NCI-H2227 (cell line): ENCODE data around the gene SLC6A7.

Experiments used
- DNase-seq: peaks from one replicate; lab custom pipeline; 2025; ENCODE audit not compliant: unreplicated experiment; lab: John Stamatoyannopoulos, UW

SLC6A7 gene

DNA sequence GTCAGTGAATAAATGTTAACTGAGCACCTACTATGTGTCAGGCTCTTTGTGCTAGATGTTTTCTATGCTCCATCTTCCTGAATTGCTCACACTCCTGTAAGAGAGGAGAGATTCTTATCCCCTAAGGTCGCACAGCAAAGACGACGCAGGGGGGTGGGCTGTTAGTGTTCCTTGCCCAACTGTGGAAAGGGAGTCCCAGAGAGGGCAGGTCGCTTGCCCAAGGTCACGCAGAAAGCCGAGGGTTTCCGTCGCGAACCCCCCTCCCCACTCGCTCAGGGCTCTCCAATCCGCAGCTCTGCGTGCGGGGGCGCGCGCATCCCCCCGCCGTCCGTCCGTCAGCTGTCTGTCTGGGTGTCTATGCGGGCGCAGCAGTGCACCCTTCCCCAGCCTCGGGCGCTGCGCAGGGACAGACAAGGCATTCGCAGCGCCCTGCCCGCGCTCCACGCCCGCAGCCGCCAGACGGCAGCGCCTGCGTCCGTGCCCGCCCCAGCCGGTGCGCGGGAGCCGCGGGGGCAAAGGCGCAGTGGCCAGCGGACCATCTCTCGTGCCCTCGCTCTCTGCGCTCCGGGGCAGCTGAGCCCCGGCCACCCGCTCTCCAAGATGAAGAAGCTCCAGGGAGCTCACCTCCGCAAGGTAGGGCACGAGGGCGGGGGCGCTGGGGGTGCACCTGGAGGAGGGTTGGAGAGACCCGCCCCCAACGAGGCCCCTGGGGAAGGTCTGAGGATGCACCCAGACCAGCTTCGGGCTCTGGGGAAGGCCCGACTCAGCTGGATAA lies at the start of gene SLC6A7:
Gene SLC6A7 (plus strand): TSS at position 335 of the 775 bp plus-strand sequence. CDS start 266 bp downstream, at position 601.
- DNase-seq = peak; percentile 2

DNA sequence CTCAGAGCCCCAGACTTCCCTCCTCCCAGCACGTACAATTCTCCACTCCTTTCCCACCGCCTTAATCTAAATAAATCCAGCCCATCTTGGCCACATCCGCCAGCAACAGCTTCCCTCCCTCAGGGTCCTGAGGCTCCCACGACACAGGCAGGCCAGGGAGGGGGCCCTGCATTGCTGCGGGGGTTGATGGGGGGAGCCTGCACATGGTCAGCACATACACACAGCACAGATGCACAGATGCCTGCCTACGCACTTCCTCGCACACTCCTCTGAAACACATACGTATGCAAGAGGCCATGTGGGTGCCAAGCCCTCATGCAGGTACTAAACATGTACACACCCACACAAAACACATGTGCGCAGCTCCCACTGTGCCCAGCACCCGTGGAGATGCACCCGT lies 49.0 kb upstream of the SLC6A7 start:
- no peak for DNase-seq

DNA sequence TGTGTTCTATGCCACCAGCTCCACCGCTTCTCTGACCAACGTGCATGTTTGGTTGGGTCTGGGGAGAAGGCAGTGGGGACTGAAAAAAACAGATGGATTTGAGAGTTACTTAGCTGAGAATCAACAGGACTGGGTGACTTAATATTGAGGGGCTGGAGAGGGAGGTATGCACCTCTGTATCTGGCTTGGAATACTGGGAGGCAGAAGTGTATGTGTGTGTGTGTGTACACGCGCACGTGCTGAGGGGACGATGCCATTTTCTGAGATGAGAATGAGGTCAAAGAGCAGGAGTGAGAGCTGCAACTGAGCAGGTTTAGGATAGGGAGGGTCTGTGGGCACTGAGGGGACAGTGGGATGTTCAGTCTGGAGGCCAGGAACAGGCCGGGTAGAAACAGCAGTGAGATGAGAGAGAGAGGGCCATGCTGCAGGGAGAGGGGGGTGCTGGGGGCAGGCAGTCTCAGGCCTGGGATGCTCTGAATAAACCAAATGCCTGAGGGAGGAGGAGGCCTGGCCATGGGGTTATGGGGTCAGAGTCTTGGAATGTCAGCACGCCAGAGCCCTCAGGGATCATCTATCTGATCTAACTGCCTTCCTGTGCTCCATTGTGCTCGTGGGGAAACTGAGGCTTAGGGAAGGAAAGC lies 48.2 kb upstream of the SLC6A7 start:
- no peak for DNase-seq

DNA sequence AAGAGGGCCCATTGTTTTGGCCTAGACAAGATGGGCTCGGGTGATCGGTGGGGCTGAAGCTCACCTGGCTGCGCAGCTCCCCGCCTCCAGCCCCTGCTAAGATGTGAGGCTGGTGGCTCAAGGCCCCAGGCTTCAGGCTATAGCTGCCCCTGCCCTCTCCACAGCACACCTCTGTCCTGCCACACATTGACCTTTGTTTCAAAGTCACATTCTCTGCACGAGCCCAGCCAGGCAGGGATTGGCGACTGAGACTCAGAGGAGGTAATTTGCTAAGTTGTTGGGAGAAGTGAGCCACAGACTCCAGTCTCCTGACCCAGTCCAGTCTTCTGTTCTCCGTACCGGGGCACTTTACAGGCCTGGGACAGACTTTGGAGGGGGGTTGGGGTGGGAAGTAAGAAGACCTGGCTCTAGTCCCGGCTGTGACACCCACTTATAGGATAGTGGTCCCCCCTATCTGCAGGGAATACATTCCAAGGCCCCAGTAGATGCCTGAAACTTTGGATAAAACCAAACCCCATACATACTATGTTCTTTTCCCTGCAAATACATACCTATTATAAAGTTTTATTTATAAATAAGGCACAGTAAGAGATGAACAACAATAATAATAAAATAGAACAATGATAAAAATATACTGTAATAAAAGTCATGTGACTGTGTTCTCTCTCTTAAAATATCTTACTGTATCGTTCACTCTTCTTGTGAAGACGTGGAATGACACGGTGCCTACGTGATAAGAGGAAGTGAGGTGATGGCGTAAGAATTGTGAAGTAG lies 47.5 kb upstream of the SLC6A7 start:
- no peak for DNase-seq

DNA sequence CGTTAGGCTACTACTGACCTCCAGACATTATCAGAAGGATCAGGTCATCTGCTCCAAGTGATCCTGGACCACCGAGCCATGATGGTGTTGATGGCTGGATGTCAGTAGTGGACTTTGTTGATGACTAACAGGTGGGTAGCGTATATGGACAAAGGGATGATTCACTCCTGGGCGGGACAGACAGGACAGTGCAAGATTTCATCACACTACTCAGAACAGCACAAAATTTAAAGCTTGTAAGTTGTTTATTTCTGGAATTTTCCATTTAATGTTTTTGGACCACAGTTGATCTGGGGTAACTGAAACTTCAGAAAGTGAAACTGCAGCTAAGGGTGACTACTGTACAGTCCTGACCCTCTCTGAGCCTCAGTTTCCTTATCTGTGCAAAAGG lies 46.9 kb upstream of the SLC6A7 start:
- no peak for DNase-seq

DNA sequence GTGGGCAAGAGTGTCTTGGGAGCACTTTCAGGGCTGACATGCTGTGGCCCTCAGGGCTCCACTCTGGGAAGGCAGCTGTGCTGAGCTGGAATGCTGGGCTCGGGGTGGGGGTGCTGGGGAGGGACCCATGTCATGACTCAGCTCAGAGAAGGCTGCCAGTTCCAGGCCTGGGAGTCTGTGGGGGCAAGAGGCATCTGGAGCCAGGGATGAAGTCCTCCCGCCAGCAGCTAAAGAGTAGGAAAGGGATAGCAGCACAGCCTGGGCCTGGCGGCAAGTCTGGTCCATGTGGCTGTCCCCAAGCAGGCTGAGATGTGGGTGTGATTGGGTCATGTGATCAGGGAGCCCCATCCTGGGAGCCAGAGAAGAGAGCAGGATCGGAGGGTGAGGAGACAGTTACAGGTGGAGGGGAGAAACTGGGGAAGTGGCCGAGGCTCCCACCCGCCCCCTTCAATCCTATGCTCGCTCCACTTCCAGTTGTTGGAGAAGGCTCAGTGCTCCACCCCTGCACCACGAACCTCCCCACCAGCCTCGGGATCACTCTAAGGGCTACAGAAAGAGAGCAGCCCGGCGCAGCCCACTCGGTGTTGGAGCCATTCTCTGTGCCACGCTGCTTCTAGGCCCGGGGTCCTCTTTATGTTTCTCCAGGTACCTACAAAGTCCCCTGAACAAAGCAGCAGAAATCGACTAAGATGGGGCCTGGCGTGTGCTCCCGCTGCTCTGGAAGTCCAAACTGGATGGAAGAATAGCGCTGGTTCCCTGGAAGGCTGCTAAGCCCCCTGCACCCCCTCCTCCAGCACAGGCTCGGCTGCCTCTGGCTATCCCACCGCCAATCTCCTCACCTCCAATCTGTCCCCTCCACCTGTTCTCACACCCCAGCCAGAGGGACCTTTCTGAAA lies 46.3 kb upstream of the SLC6A7 start:
- DNase-seq = no peak

DNA sequence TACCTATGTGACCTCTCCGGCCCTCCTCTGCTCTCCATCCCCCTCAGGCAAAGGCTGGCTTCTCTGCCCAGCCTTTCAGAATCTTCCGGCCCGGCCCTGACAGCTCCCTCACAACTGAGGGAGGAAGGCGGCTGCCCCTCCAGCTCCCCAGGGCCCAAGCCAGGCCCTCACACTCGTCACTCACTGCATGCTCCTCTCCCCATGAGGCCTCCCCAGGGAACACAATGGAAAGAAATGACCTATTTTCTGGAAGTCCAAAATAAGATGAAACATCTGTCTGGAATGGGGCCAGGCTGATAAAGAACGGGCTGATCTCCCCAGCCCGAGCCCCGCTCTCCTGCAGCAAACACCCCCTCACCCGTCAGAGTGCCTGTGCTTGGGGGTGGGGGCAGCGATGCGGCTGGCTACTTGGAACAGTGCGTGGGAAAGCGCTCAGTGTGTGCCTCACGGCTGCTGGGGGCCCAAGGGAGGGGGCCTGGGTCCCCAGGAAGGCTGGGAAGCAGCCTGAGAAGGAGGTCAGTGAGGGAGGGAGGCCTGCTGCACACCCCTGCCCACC lies 45.5 kb upstream of the SLC6A7 start:
- no peak for DNase-seq

DNA sequence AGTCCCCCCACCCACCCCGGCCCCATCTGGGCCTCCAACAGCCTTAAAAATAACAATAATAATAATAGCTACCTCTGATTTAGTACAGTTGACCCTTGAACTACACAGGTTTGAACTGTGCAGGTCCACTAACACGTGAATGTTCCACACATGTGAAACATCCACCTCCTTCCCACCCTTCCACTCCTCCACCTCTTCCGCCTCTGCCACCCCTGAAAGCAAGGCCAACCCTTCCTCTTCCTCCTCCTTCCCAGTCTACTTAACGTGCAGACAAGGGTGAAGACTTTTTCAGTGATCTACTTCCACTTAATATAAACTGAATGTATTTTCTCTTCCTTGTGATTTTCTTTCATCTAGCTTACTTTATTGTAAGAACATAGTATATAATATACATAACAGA lies 45.0 kb upstream of the SLC6A7 start:
- no peak for DNase-seq

DNA sequence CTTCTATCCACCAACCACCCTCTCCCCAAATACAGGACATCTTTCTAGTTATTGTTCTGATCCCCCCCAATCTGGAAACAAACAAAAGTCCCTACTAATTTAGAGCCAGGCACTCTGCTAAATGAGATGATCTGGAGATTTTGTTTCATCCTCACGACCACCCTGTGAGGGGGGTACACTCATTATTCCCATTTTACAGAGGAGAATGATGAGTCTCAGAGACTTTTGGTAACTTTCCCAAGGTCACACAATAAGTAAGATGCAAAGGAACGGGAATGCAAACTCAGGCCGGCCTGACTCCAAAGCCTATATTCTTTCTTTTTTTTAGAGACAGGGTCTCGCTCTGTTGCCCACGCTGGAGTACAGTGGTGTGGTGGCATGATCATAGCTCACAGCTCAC lies 43.6 kb upstream of the SLC6A7 start:
- DNase-seq = no peak

DNA sequence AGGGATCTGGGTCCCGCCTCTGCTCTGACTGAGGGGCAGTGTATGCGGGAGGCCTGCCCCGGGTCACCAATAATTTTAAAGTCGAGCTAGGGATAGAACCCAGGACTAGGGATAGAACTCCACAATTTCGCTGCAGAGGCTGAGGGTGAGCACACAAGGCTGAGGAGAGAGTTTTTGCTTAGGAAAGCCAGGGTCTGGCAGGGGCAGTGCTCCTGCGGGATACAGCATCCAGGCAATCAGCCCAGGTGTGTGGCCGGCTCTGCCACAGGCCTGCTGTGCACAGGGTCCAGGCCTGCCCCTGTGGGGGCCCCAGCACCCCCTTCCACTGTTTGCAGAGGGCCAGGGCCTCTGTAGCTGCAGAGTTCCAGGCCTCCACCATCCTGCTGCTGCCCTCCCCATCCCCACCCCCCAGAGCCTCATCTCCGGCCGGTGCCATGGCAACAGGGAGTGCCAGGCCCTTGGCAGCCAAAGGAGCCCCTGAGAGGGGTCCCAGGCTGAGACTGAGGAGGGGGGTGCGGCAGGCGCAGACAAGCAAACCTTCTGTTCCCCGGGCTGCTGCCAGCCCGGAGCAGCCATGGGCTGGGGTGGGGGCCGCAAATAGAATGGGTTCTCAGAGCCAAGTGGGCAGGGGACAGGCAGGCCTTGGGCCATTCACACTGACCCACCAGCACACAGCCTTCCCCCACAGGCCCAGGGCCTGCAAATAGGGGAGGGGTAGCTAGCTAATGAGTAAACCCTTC lies 42.8 kb upstream of the SLC6A7 start:
- DNase-seq = peak; percentile 21

DNA sequence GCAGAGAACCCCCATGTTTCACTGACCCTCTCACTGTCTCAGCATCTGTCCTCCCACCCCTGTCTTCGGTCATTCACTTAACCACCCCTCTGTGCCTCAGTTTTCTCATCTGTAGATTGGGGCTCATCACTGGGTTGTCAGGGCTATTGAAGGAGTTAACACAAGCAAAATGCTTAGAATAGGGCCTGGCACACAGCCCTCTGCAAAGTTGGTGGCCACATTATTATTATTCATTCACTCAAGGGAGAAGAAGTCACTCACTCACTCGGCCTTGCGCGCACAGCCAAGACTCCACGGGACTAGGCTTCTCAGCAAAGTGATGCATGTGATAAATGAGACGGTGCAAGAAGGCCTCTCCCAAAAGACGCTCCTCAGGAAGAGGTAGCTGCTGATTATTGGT lies 42.2 kb upstream of the SLC6A7 start:
- DNase-seq = no peak

DNA sequence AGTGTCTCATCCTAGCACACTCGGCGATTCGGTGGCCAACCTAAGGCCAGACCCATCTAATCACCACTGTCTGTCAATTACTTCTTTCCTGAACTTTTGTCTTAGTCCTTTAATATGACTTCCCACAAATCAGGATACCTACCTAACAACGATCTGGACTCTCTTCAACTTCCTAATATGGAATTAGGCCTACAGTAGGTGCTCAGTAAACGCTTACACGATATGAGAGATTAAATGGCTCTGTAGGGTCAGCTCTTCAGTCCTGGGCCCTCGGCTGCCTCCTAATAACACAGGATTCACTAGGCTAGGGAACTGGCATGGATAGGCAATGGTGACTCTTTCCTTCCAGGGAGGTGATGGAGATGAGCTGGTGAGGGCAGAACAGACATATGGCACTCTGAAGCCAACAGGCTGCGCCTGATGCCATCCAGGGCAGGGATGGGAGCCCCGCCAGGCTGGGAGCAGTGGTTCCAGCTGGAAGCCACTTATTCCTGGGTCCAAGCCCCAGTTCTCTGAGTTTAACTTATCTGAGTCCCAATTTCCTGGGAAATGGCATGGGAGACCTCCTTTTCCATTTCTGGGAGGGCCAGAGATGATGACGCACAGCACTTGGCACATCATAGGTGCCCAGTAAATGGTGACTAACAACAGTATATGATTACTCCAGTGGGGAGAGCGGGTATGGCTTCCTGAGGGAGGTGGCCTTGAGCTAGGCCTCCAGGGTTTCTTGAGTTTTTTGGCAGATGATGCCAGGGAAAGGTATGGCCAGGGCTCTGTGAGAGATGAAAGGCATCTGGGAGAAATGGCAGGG lies 41.5 kb upstream of the SLC6A7 start:
- no peak for DNase-seq

DNA sequence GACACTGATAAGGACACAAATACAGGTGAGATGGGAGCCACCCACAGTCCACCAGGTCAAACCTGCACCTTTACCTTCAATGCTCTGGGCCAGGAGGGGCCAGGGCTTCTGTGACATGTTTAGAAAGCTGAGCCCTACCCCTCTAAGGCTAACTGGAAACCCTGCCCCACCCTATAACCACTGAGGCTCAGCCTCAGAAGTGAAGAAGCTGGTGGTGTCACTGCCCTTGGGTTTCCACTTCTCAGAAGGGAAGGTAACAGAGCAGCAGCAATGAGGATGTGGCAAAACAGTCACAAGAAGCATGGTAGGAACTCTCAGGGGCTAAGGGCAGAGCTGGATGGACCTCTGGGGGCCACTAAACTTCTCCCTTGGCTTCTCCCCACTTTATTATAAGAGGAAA lies 40.2 kb upstream of the SLC6A7 start:
- no peak for DNase-seq

DNA sequence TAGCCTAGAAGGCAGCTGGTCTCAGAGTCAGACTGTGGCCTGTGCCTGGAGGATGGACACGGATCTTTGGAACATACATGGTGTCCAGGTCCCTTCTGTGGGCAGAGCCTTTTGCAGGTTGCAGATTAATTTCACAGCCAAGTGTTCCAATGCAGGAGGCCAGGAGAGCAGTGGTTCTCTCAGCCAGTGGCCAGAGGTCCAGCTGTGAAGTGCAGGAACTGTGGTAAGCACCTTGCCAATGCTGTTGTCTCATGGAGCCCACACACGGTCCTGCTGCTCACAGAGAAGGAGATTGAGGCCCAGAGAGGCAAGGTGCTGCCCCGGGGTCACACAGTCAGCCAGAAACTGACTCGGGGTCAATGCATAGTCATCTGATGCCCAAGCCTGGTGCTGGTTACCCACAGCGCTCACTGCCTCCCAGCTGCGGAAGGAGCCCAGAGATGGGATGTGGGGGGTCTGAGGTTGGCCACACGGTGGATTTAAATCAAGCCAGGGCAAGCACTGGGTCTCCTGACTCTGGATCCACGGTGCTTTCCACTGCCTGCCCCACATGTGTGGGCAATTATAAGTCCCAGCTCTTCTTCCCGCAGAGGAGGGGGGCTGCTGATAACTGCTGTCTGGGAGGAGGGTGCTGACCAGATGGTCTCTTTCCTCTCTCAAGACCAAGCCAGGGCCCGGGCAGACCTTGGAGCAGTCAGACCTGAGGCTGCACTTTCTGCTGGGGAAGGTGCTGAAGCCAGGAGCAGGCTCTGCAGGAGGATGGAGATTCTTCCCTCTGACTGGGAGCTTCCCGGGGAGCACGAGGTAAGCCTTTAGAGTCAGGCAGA lies 37.0 kb upstream of the SLC6A7 start:
- DNase-seq = no peak

DNA sequence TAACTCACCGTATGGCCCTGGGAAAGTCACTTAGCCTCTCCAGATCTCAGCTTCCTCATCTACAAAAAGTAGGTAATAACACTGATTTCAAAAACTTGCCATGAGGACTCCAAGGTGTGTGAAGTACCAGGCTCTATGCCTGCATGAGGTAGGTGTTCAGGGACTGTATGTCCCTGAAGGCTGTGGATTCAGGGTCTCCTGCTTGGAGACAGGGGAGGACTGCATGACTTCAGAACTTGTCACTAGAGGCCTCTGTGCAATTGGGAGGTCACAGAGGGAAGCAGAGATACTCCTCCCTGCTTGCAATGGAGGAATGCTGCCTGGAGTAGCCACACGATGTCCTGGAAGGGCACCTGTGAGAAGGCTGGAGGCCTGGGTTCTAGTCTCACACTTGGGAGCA lies 36.4 kb upstream of the SLC6A7 start:
- DNase-seq = no peak

DNA sequence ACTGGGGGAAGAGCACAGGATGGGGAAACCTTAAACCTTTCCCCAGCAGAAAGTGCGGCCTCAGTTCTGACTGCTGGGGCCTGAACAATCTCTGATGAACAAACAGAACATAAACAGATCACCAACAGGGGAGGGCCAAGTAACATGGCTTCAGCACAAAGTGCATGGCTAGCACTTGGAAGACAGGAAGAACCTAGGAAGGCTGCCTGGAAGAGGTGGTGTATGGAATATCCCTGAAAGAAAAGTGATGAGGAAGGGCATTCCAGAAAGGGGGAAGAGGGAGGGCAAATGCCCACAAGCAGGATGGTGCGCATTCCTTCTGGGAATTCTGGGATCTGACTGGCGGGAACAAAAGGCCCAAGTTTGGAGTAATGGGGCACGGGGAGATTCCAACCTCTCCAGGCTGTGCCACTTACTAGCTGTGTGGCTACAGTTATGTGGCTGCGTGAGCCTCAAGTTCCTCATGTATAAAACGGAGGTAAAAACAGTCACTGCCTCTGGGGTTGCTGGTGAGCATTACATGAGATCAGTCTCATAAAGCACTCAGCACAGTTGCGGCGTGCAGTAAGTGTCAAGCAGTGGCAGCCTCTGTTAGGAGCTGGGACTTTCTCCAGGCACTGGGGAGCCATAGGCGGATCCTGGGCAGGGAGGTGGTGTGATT lies 35.8 kb upstream of the SLC6A7 start:
- no peak for DNase-seq

DNA sequence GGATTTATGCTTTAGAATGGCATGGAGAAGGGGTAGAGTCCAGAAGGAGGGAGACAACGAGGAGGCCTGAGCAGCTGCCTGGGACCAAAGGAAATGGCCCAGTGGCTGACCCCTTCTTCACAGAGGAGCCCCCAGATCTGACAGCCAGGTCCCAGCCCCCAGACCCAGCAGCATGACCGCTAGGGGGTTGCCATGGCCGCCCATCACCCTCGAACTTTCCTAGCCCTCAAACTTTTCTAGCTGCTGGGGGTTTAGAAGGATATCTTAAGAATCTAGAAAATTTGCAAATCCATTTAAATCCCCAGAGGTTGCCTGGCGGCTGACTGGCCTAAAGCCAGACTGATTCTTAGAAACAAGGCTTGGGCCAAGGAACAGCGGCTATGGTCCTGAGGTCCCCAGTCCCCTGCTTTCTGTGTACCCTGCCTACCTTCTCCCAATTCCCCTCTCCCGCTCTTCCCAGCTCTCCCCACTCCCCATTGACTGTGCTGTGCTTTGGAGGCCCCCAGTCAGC lies 35.2 kb upstream of the SLC6A7 start:
- no peak for DNase-seq
